OCI-LY7 (cell line): ENCODE results near the gene AIFM1. TPM values are rescaled to one million over a fixed set of nuclear protein-coding genes. Genes with fewer than 3 reads are reported as not detected.

Experiments
- BruUV-seq: library from RNA; stranded (reverse); fragments of 400-500 nt; replicated peaks from 2 replicates; lab custom pipeline; 2021; lab: Mats Ljungman, UMichigan
- CTCF ChIA-PET: fragments of 300-600 bp; sonication (Branson Sonifier 250); formaldehyde crosslinking; loops from one replicate; lab custom pipeline; 2022; ENCODE audit warnings: antibody characterized with exemption; ENCODE audit not compliant: unreplicated experiment; lab: Charles Lee
- POLR2A ChIA-PET: fragments of 300-600 bp; sonication (Branson Sonifier 250); formaldehyde crosslinking; loops from one replicate; lab custom pipeline; 2022; ENCODE audit warnings: antibody characterized with exemption; lab: Charles Lee
- DNase-seq: peaks from one replicate; pipeline ENCODE4 v3.0.0-alpha.2; 2015; ENCODE audit warnings: low spot score
- H2AFZ ChIP-seq: fragments of 200-600 bp; sonication (generic), shearing (Covaris generic); 2 replicates; pipeline ENCODE4 v1.6.1; 2014; ENCODE audit warnings: mild to moderate bottlenecking, antibody characterized with exemption, low read length, moderate library complexity
- H3K27ac ChIP-seq: fragments of 200-600 bp; sonication (generic); 2 replicates; pipeline ENCODE4 v1.5.1; 2014; ENCODE audit warnings: mixed run types, low read depth, mild to moderate bottlenecking, moderate library complexity, low read length, inconsistent platforms; ENCODE audit not compliant: poor library complexity, severe bottlenecking
- H3K36me3 ChIP-seq: fragments of 200-600 bp; sonication (generic); 2 replicates; pipeline ENCODE4 v1.6.1; 2014; ENCODE audit warnings: mild to moderate bottlenecking, antibody characterized with exemption, low read length, moderate library complexity, mixed read lengths; ENCODE audit not compliant: insufficient read depth
- H3K4me1 ChIP-seq: fragments of 200-600 bp; sonication (generic); 2 replicates; pipeline ENCODE4 v1.5.1; 2014; ENCODE audit warnings: mild to moderate bottlenecking, low read length; ENCODE audit not compliant: insufficient read depth, poor library complexity, severe bottlenecking
- H3K4me2 ChIP-seq: fragments of 200-600 bp; sonication (generic); 2 replicates; pipeline ENCODE4 v1.6.1; 2014; ENCODE audit warnings: mild to moderate bottlenecking, low read length
- H3K4me3 ChIP-seq: fragments of 200-600 bp; sonication (generic); 2 replicates; pipeline ENCODE4 v1.5.1; 2014; ENCODE audit warnings: mild to moderate bottlenecking, low read depth, low read length; ENCODE audit not compliant: poor library complexity, severe bottlenecking
- H3K79me2 ChIP-seq: fragments of 200-600 bp; sonication (generic); 2 replicates; pipeline ENCODE4 v1.6.1; 2016; ENCODE audit warnings: low read depth, mild to moderate bottlenecking, low read length, moderate library complexity, mixed read lengths; ENCODE audit not compliant: insufficient read depth
- H3K9me2 ChIP-seq: fragments of 200-600 bp; sonication (generic); 2 replicates; pipeline ENCODE4 v1.6.1; 2016; ENCODE audit warnings: mild to moderate bottlenecking, low read length, mixed read lengths; ENCODE audit not compliant: insufficient read depth
- H3K9me3 ChIP-seq: fragments of 200-600 bp; sonication (generic); 2 replicates; pipeline ENCODE4 v1.6.1; 2014; ENCODE audit warnings: mild to moderate bottlenecking, mixed run types, low read length, mixed read lengths
- H4K20me1 ChIP-seq: fragments of 200-600 bp; sonication (generic); 2 replicates; pipeline ENCODE4 v1.6.1; 2014; ENCODE audit warnings: mild to moderate bottlenecking, antibody characterized with exemption, low read length, moderate library complexity, mixed read lengths; ENCODE audit not compliant: insufficient read depth
- CTCF ChIP-seq: fragments of 200-600 bp; sonication (generic); conservative IDR thresholded peaks from 2 replicates; pipeline ENCODE4 v1.5.1; 2014; ENCODE audit warnings: mild to moderate bottlenecking, antibody characterized with exemption, low read length, moderate library complexity, mixed read lengths
- EZH2phosphoT487 ChIP-seq: fragments of 200-600 bp; sonication (generic); IDR thresholded peaks from 2 replicates; pipeline ENCODE4 v1.6.1; 2018; ENCODE audit warnings: low read depth, borderline replicate concordance, mild to moderate bottlenecking, mixed run types, antibody characterized with exemption, low read length, moderate library complexity, mixed read lengths
- intact Hi-C: fragments of 100-400 bp; cut with micrococcal nuclease; formaldehyde crosslinking; loops from one replicate; pipeline ENCODE4 v1.10.0; 2022; ENCODE audit not compliant: unreplicated experiment
- total RNA-seq, 2 experiments: library from RNA; depleted of rRNA in 1 of 2; stranded (reverse); fragments of >200 nt in 1 of 2; shearing (Covaris generic) in 1 of 2; gene quantifications; 2 replicates each; pipeline ENCODE4 v1.2.3, GENCODE V29; 2014 to 2022

Gene AIFM1
- total RNA-seq, 2 experiments from 2014 or later, result 23.1 to 45.7 TPM

GRCh38 chrX:130184168-130184567, 18.5 kb upstream of the AIFM1 start:
- Histone ChIP-seq H4K20me1 (no peaks in the 10 kb centered on the region), H3K27ac (no peak overlapping the region), H2AFZ (no peak overlapping the region; the same call in 1 of the 2 replicates), H3K4me3 (no peak overlapping the region), H3K79me2 (no peaks in the 10 kb centered on the region), H3K9me2 (no peaks in the 10 kb centered on the region), H3K4me1 (peaks cover 32% of the 10 kb centered on the region), H3K9me3 (no peaks in the 10 kb centered on the region), H3K36me3 (no peaks in the 10 kb centered on the region), H3K4me2 (peak overlapping the region; percentile 40; the same call in 1 of the 2 replicates)
- intact Hi-C loops, result no loop called here
- TF ChIP-seq EZH2phosphoT487, result no peak
- TF ChIP-seq CTCF, result no peak
- CTCF ChIA-PET, result no interaction called here
- no TSS peak for BruUV-seq
- DNase-seq, result no peak
- POLR2A ChIA-PET, result no interaction called here

DNA sequence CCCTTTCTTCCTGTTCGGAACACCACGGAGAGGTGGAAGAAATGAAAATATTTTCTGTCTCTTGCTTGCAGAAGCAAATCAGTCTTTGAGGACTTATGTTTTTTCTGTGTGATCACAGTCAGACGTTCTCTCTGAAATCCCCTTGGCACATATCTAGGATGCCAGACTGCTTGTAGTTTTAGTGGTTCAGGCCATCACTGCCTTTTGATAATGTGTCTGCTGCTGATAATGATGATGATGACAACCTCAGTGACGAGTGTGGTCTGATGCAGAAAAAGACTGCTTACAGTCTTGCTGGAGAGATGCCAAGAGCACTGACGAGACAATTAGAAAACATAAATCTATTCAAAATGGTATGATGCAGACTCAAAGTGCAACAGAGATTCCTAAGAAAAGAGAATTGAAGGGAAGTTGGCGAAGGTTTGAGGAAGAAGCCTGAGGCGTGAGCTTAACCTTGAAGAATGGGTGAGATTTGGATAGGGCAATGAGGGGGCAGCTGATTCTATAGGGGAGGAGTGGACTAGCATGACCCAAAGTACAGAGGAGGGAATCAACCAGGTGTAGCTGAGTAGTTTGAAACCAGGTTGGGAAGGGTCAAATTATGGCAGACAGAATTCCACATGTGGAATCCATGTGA, 14.1 kb upstream of the AIFM1 start:
- intact Hi-C loops, result loop anchor here (10.0 kb wide), 1 partner anchor 395 kb away; no protein-coding TSS in a partner anchor
- Histone ChIP-seq H3K27ac (no peak overlapping the region), H2AFZ (no peak overlapping the region), H3K36me3 (no peaks in the 10 kb centered on the region), H4K20me1 (no peaks in the 10 kb centered on the region), H3K9me3 (no peaks in the 10 kb centered on the region), H3K4me1 (peaks cover 42% of the 10 kb centered on the region), H3K9me2 (no peaks in the 10 kb centered on the region), H3K4me3 (no peak overlapping the region), H3K4me2 (no peak overlapping the region), H3K79me2 (no peaks in the 10 kb centered on the region)
- DNase-seq, result no peak
- no TSS peak for BruUV-seq
- POLR2A ChIA-PET, result interaction anchor here (1.1 kb wide), 1 partner anchor 20 kb away, joined by 3 read pairs; no protein-coding TSS in a partner anchor
- CTCF ChIA-PET, result no interaction called here
- TF ChIP-seq EZH2phosphoT487 (no peak), CTCF (no peak)

DNA sequence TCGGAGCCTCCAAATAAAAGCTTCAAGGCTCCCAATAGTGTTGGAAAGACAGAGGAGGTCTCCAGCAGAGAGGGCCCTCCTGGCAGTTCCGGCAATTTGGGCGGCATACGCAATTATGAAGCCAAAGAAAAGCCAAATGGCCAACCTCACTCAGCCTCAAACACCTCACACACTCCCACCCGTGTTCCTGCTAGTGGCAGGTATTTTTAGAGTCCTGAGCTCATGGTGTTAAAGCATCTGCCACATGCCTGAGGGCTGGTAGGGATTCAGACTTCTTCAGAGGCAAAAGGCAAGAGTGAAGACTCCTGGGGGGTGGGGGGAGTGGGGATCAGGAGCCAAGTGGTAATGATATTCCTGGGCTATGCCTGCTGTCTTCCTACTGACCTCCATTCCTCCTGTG, 13.5 kb upstream of the AIFM1 start:
- H3K79me2 ChIP-seq, result no peaks in the 10 kb centered on the region
- no peak overlapping the region for H3K4me2 ChIP-seq
- no peak for DNase-seq
- TF ChIP-seq CTCF (no peak), EZH2phosphoT487 (no peak)
- no peaks in the 10 kb centered on the region for H3K9me2 ChIP-seq
- peaks cover 38% of the 10 kb centered on the region for H3K4me1 ChIP-seq
- POLR2A ChIA-PET, result no interaction called here
- H3K4me3 ChIP-seq, result no peak overlapping the region
- no peaks in the 10 kb centered on the region for H3K9me3 ChIP-seq
- intact Hi-C loops, result loop anchor here (10.0 kb wide), 1 partner anchor 394 kb away; no protein-coding TSS in a partner anchor
- no peak overlapping the region for H3K27ac ChIP-seq
- no peak overlapping the region for H2AFZ ChIP-seq
- CTCF ChIA-PET, result interaction anchor here (0.6 kb wide), 1 partner anchor 9 kb away, joined by 3 read pairs; no protein-coding TSS in a partner anchor
- no TSS peak for BruUV-seq
- H3K36me3 ChIP-seq, result no peaks in the 10 kb centered on the region
- no peaks in the 10 kb centered on the region for H4K20me1 ChIP-seq
